Measurements from ENCODE around the gene CDIPT.

GRCh38 chr16:29816694-29817441 lies 46.2 kb downstream of the CDIPT start:
- TF ChIP-seq CTCF (IDR thresholded peaks at IDR 0.05) (no peak), POLR2A (IDR thresholded peaks at IDR 0.05) (no peak)
